Measurements from ENCODE around the gene ACAA1. TPM values are rescaled to one million over a fixed set of nuclear protein-coding genes. Genes with fewer than 3 reads are reported as not detected.

ACAA1 gene
- total and polyA plus RNA-seq, 2 experiments from 2014 or later = 21.4 to 26.6 TPM

DNA sequence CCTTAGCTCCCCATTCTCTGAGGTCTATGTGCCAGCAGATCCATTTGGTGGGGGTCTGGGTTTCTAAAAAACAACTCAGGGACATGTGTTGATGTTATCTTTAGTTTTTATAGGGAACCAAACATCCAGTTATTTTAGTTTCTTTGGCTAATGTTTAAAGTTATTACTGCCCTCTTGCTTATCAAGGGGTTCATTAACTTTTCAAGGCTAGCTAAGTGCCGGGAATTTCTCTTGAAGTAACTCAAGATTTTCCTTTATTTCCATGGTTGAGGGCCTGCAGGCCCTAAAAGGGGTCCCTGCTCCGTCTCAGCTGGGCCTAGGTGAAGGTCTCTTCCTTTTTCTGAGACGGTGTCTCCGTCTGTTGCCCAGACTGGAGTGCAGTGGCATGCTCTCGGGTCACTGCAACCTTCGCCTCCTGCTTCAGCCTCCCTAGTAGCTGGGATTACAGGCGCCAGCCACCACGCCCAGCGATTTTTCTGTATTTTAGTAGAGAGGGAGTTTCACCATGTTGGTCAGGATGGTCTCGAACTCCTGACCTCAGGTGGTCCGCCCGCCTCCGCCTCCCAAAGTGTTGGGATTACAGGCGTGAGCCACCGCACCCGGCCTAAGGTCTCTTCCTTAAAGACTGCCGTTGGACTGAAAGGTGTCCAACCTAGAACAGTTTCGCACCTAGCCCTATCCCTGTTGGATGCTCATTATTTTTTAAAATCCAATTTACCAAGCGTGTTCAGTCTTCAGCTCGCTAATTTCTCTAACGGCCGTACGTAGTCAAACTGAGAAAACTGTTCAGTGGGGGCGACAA lies 27.1 kb upstream of the ACAA1 start (continued):
- TF ChIP-seq, protein P1, sequence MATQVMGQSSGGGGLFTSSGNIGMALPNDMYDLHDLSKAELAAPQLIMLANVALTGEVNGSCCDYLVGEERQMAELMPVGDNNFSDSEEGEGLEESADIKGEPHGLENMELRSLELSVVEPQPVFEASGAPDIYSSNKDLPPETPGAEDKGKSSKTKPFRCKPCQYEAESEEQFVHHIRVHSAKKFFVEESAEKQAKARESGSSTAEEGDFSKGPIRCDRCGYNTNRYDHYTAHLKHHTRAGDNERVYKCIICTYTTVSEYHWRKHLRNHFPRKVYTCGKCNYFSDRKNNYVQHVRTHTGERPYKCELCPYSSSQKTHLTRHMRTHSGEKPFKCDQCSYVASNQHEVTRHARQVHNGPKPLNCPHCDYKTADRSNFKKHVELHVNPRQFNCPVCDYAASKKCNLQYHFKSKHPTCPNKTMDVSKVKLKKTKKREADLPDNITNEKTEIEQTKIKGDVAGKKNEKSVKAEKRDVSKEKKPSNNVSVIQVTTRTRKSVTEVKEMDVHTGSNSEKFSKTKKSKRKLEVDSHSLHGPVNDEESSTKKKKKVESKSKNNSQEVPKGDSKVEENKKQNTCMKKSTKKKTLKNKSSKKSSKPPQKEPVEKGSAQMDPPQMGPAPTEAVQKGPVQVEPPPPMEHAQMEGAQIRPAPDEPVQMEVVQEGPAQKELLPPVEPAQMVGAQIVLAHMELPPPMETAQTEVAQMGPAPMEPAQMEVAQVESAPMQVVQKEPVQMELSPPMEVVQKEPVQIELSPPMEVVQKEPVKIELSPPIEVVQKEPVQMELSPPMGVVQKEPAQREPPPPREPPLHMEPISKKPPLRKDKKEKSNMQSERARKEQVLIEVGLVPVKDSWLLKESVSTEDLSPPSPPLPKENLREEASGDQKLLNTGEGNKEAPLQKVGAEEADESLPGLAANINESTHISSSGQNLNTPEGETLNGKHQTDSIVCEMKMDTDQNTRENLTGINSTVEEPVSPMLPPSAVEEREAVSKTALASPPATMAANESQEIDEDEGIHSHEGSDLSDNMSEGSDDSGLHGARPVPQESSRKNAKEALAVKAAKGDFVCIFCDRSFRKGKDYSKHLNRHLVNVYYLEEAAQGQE (IDR thresholded peaks at IDR 0.05; ENCODE audit: unreplicated experiment) = no peak
- TF ChIP-seq ZNF331 (CRISPR knock-in tag; IDR thresholded peaks at IDR 0.05; ENCODE audit: low read depth) = no peak

DNA sequence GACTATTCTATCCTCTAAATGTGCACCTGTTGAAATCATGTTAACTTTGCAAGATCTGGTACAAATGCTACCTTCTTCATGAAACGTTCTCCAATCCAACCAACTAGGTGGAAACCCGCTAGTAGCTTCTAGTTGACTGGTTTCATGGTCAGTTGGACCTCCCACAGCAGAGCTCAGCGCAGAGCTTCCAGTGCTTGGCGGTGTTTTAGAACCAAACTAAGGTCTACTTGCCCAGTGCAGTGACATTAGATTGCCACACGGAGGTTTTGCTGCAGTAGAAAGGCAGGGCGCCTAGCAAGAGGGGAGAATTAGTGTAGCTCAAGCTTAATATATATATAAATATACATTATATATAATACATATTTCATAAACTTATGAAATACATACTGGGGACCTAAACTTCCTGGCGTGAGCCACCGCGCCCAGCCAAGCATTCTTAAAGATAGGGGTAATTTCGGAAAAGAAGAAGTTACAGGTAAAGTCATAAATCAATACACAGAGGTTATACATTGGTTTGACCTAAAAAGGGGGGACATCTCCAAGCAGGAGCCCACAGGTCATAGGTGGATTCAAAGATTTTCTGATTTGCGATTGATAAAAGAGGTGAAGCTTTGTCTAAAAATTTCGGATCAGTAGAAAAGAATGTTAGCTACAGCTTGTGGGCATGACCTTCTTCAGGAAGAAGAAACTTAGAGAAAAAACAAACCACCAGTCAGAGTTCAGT lies 26.4 kb upstream of the ACAA1 start:
- H3K79me2 ChIP-seq (replicated peaks; ENCODE audit: insufficient read depth) = peaks cover 27% of the 10 kb centered on the region
- Mint-ChIP-seq H3K9me3 (0 out of 3 replicates have a peak, but pooled peaks cover 2% of the 10 kb centered on the region), H3K36me3 (ENCODE audit: low read depth) (0 out of 3 replicates have a peak, but pooled peaks cover 4% of the 10 kb centered on the region), H3K4me1 (peaks cover 18% of the 10 kb centered on the region), H3K4me3 (peak overlapping the region; percentile 10; the same call in 1 of the 3 replicates), H3K27ac (no peak overlapping the region), H3K27me3 (ENCODE audit: insufficient read depth, low read depth, poor library complexity) (peaks cover 14% of the 10 kb centered on the region)
- H3K27me3 ChIP-seq (ENCODE audit: insufficient read depth) = no peaks in the 10 kb centered on the region
- H3K4me3 ChIP-seq = no peak overlapping the region
- no peak overlapping the region for H2AFZ ChIP-seq
- ATAC-seq (no peak), DNase-seq (ENCODE audit: low spot score) (peak; percentile 51)
- no peaks in the 10 kb centered on the region for H3K36me3 ChIP-seq (ENCODE audit: insufficient read depth)
- no peaks in the 10 kb centered on the region for H3K9me2 ChIP-seq (ENCODE audit: insufficient read depth)
- no peak overlapping the region for H3K27ac ChIP-seq (ENCODE audit: low read depth)
- no peak overlapping the region for H3K4me2 ChIP-seq
- H3F3A ChIP-seq (replicated peaks; ENCODE audit: low read depth) = peaks cover 9% of the 10 kb centered on the region
- peaks cover 17% of the 10 kb centered on the region for H4K20me1 ChIP-seq (replicated peaks; ENCODE audit: insufficient read depth)
- peaks cover 11% of the 10 kb centered on the region for H3K4me1 ChIP-seq (ENCODE audit: insufficient read depth)
- TF ChIP-seq CREB1 (CRISPR knock-in tag; IDR thresholded peaks at IDR 0.05; ENCODE audit: low read depth) (no peak), STAT1 (IDR thresholded peaks at IDR 0.05; ENCODE audit: unreplicated experiment) (no peak), ZNF331 (CRISPR knock-in tag; IDR thresholded peaks at IDR 0.05; ENCODE audit: low read depth) (no peak), NANOG (IDR thresholded peaks at IDR 0.05; ENCODE audit: borderline replicate concordance) (no peak), EZH2phosphoT487 (IDR thresholded peaks at IDR 0.05; ENCODE audit: unreplicated experiment) (no peak)
- TF ChIP-seq, protein P2, sequence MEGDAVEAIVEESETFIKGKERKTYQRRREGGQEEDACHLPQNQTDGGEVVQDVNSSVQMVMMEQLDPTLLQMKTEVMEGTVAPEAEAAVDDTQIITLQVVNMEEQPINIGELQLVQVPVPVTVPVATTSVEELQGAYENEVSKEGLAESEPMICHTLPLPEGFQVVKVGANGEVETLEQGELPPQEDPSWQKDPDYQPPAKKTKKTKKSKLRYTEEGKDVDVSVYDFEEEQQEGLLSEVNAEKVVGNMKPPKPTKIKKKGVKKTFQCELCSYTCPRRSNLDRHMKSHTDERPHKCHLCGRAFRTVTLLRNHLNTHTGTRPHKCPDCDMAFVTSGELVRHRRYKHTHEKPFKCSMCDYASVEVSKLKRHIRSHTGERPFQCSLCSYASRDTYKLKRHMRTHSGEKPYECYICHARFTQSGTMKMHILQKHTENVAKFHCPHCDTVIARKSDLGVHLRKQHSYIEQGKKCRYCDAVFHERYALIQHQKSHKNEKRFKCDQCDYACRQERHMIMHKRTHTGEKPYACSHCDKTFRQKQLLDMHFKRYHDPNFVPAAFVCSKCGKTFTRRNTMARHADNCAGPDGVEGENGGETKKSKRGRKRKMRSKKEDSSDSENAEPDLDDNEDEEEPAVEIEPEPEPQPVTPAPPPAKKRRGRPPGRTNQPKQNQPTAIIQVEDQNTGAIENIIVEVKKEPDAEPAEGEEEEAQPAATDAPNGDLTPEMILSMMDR (conservative IDR thresholded peaks at IDR 0.05; ENCODE audit: low read depth in 2 of 2) = no peak
- TF ChIP-seq, protein P3, sequence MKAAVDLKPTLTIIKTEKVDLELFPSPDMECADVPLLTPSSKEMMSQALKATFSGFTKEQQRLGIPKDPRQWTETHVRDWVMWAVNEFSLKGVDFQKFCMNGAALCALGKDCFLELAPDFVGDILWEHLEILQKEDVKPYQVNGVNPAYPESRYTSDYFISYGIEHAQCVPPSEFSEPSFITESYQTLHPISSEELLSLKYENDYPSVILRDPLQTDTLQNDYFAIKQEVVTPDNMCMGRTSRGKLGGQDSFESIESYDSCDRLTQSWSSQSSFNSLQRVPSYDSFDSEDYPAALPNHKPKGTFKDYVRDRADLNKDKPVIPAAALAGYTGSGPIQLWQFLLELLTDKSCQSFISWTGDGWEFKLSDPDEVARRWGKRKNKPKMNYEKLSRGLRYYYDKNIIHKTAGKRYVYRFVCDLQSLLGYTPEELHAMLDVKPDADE (IDR thresholded peaks at IDR 0.05) = no peak
- TF ChIP-seq, protein P1 (IDR thresholded peaks at IDR 0.05; ENCODE audit: unreplicated experiment) = no peak

All from GM23338 (cell line).